MM.1S (cell line): ENCODE data around the gene CDC45.

Experiments
- DNase-seq: peaks from one replicate; pipeline ENCODE4 v3.0.0-alpha.2; 2015
- H2AFZ ChIP-seq: fragments of 300-600 bp; sonication (generic); 2 replicates; pipeline ENCODE4 v1.6.0; 2016; ENCODE audit warnings: antibody characterized with exemption, low read length
- H3F3A ChIP-seq: fragments of 300-600 bp; sonication (generic); 2 replicates; pipeline ENCODE4 v1.6.1; 2016; ENCODE audit warnings: mild to moderate bottlenecking, antibody characterized with exemption, low read length, moderate library complexity, mixed read lengths; ENCODE audit not compliant: insufficient read depth
- H3K27ac ChIP-seq: fragments of 300-600 bp; sonication (generic); 2 replicates; pipeline ENCODE4 v1.5.1; 2016; ENCODE audit warnings: mild to moderate bottlenecking, low read length
- H3K27me3 ChIP-seq: fragments of 300-600 bp; sonication (generic); replicated peaks from 2 replicates; pipeline ENCODE4 v1.6.0; 2016; ENCODE audit warnings: low read length; ENCODE audit not compliant: insufficient read depth
- H3K36me3 ChIP-seq: fragments of 300-600 bp; sonication (generic); replicated peaks from 2 replicates; pipeline ENCODE4 v1.6.1; 2016; ENCODE audit warnings: mild to moderate bottlenecking, low read length, mixed read lengths; ENCODE audit not compliant: insufficient read depth
- H3K4me1 ChIP-seq: fragments of 300-600 bp; sonication (generic); 2 replicates; pipeline ENCODE4 v1.6.1; 2016; ENCODE audit warnings: low read length, mixed read lengths
- H3K4me2 ChIP-seq: fragments of 300-600 bp; sonication (generic); 2 replicates; pipeline ENCODE4 v1.6.0; 2016; ENCODE audit warnings: low read depth, low read length
- H3K4me3 ChIP-seq: fragments of 300-600 bp; sonication (generic); 2 replicates; pipeline ENCODE4 v1.5.1; 2016; ENCODE audit warnings: low read length, mixed read lengths
- H3K79me2 ChIP-seq: fragments of 300-600 bp; sonication (generic); 2 replicates; pipeline ENCODE4 v1.6.1; 2016; ENCODE audit warnings: mixed run types, low read length, mixed read lengths
- H3K9ac ChIP-seq: fragments of 300-600 bp; sonication (generic); 2 replicates; pipeline ENCODE4 v1.6.1; 2016; ENCODE audit warnings: low read length, mixed read lengths
- H3K9me2 ChIP-seq: fragments of 300-600 bp; sonication (generic); replicated peaks from 2 replicates; pipeline ENCODE4 v1.6.1; 2016; ENCODE audit warnings: mild to moderate bottlenecking, low read length, mixed read lengths; ENCODE audit not compliant: insufficient read depth
- H3K9me3 ChIP-seq: fragments of 300-600 bp; sonication (generic); replicated peaks from 2 replicates; pipeline ENCODE4 v1.6.1; 2016; ENCODE audit warnings: mild to moderate bottlenecking, low read length, mixed read lengths; ENCODE audit not compliant: insufficient read depth
- H4K20me1 ChIP-seq: fragments of 300-600 bp; sonication (generic); 2 replicates; pipeline ENCODE4 v1.6.1; 2016; ENCODE audit warnings: mild to moderate bottlenecking, low read length, moderate library complexity, mixed read lengths; ENCODE audit not compliant: insufficient read depth
- EZH2 ChIP-seq: fragments of 300-600 bp; sonication (generic); optimal IDR thresholded peaks from 2 replicates; pipeline ENCODE3; 2017; ENCODE audit warnings: low read depth, mild to moderate bottlenecking, antibody characterized with exemption, low read length, mixed read lengths
- EZH2phosphoT487 ChIP-seq: fragments of 300-600 bp; sonication (generic); IDR thresholded peaks from 2 replicates; pipeline ENCODE4 v1.6.1; 2018; ENCODE audit warnings: antibody characterized with exemption, low read length
- TF ChIP-seq, protein P1 (sequence below): fragments of 300-600 bp; sonication (generic); IDR thresholded peaks from 2 replicates; pipeline ENCODE4 v1.5.1; 2016; ENCODE audit warnings: antibody characterized with exemption, low read length, mixed read lengths

The CDC45 gene

DNA sequence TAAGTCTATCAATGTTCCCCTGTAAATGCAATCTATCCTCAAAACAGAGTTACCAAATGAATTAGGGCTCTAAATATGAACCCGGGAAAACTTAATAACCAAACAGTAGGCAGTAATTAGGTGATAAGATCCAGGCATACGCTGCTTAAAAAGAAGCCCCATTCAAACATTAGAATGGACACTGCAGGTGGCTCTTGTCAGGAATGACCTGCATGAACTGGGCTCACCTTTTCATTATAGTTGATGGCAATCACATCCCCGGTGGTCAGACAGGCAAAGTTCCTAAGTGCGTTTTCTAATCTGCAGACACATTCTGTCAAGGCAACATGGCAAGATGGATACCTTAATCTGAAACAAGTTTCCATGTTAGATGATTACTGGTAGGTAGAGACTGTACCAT, 14.7 kb upstream of the CDC45 start:
- H3K27me3 ChIP-seq: no peaks in the 10 kb centered on the region
- H3K4me3 ChIP-seq: no peak overlapping the region
- no peaks in the 10 kb centered on the region for H3F3A ChIP-seq
- no peak for TF ChIP-seq EZH2phosphoT487
- no peak for TF ChIP-seq EZH2
- TF ChIP-seq, protein P1, sequence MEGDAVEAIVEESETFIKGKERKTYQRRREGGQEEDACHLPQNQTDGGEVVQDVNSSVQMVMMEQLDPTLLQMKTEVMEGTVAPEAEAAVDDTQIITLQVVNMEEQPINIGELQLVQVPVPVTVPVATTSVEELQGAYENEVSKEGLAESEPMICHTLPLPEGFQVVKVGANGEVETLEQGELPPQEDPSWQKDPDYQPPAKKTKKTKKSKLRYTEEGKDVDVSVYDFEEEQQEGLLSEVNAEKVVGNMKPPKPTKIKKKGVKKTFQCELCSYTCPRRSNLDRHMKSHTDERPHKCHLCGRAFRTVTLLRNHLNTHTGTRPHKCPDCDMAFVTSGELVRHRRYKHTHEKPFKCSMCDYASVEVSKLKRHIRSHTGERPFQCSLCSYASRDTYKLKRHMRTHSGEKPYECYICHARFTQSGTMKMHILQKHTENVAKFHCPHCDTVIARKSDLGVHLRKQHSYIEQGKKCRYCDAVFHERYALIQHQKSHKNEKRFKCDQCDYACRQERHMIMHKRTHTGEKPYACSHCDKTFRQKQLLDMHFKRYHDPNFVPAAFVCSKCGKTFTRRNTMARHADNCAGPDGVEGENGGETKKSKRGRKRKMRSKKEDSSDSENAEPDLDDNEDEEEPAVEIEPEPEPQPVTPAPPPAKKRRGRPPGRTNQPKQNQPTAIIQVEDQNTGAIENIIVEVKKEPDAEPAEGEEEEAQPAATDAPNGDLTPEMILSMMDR: no peak
- peaks cover 17% of the 10 kb centered on the region for H3K79me2 ChIP-seq
- peaks cover 17% of the 10 kb centered on the region for H3K36me3 ChIP-seq
- H3K9me2 ChIP-seq: no peaks in the 10 kb centered on the region
- H3K4me2 ChIP-seq: no peak overlapping the region
- no peak overlapping the region for H3K27ac ChIP-seq
- no peaks in the 10 kb centered on the region for H3K4me1 ChIP-seq
- H3K9ac ChIP-seq: no peak overlapping the region
- no peak overlapping the region for H2AFZ ChIP-seq
- DNase-seq: no peak
- H3K9me3 ChIP-seq: no peaks in the 10 kb centered on the region
- no peaks in the 10 kb centered on the region for H4K20me1 ChIP-seq

DNA sequence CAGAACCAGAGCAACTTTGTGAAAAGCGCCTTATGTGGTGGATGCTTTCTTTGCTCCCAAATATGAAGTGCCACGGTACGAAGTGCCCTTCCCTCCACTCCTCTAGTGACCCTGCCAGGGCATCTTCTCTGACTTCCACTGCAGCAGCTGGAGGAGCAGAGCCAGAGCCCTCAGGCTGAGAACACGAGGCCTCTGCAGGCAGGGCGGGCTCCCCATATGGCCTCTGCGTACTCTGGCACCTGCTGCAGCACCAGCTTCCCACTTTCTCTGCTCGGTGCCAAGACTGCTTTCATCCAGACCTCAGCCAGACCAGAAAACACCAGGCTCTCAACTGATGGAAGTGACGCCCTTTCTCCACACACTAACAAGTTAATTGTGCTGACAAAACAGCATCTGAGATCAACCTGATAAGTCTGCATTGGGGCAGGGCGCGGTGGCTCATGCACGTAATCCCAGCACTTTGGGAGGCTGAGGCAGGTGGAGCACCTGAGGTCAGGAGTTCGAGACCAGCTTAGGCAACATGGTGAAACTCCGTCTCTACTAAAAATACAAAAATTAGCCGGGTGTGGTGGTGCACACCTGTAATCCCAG, 13.5 kb upstream of the CDC45 start:
- Histone ChIP-seq H3K79me2 (peaks cover 27% of the 10 kb centered on the region), H3K4me3 (no peak overlapping the region), H3K36me3 (peaks cover 22% of the 10 kb centered on the region), H3K9me2 (no peaks in the 10 kb centered on the region), H2AFZ (no peak overlapping the region), H3K4me2 (no peak overlapping the region), H3K4me1 (no peaks in the 10 kb centered on the region), H3K9ac (no peak overlapping the region), H3K27ac (no peak overlapping the region), H3K9me3 (no peaks in the 10 kb centered on the region), H3K27me3 (no peaks in the 10 kb centered on the region), H4K20me1 (no peaks in the 10 kb centered on the region), H3F3A (no peaks in the 10 kb centered on the region)
- TF ChIP-seq, protein P1: no peak
- TF ChIP-seq EZH2 (no peak), EZH2phosphoT487 (no peak)
- no peak for DNase-seq

DNA sequence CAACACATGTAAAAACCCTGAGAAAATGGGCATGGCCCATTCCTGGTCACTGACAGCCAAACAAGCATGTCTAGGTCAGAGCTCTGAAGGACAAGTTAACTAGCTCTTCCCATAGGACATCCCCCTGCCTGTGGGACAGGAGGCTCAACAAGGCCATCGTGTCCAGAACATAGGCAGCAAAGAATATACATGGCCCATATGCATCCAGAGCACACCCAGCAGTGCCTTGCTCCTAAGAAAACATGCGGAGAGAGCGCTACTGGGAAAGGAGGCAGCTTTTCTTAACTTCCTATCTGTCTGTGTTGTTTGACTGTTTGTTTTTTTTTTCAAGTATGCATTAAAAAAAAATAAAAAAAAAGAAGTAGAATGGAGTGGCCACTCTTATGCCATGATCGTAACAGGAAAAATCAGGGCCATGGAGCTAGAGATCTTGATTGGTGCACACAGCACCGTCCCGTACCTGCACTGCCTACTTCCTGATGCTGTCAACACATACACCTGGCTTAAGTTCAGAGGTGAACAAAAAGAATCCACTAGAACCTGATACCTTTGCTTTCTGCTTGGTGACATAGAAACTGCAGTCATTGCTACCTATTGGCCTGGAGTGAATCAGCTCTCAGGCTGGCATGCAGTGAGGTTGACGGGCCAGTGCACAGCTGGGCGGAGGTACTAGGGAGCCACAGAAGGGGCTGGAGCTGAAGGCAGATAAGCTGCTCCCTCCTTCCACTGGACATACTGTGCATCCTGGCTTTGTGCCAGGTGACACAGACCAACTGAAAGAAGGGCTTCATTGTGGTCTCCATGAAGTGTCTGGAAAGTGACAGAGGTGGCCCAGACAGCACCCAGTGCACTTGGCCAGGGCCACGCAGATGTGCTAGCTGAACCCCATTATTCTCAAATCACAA, 12.6 kb upstream of the CDC45 start:
- H3K9me3 ChIP-seq: no peaks in the 10 kb centered on the region
- H3K9me2 ChIP-seq: no peaks in the 10 kb centered on the region
- no peak overlapping the region for H3K9ac ChIP-seq
- H3K79me2 ChIP-seq: peaks cover 36% of the 10 kb centered on the region
- H3K4me3 ChIP-seq: no peak overlapping the region
- H3K36me3 ChIP-seq: peaks cover 22% of the 10 kb centered on the region
- H2AFZ ChIP-seq: no peak overlapping the region
- DNase-seq: no peak
- TF ChIP-seq, protein P1: no peak
- TF ChIP-seq EZH2 (no peak), EZH2phosphoT487 (no peak)
- H3K27ac ChIP-seq: no peak overlapping the region
- H3K27me3 ChIP-seq: no peaks in the 10 kb centered on the region
- no peaks in the 10 kb centered on the region for H4K20me1 ChIP-seq
- no peaks in the 10 kb centered on the region for H3F3A ChIP-seq
- no peaks in the 10 kb centered on the region for H3K4me1 ChIP-seq
- no peak overlapping the region for H3K4me2 ChIP-seq
